Loucy (cell line): ENCODE data around the gene TUBA4B.

Experiments used
- H2AFZ ChIP-seq: fragments of 200-600 bp; sonication (generic); 2 replicates; pipeline ENCODE4 v1.6.0; 2016; ENCODE audit warnings: antibody characterized with exemption, mild to moderate bottlenecking, low read length, moderate library complexity
- H3F3A ChIP-seq: fragments of 200-600 bp; 2 replicates; pipeline ENCODE4 v1.6.0; 2016; ENCODE audit warnings: antibody characterized with exemption, low read depth, mild to moderate bottlenecking
- H3K27me3 ChIP-seq: fragments of 200-600 bp; sonication (generic); 2 replicates; pipeline ENCODE4 v1.6.1; 2014; ENCODE audit warnings: low read length, mild to moderate bottlenecking; ENCODE audit not compliant: insufficient read depth, poor library complexity, severe bottlenecking
- H3K36me3 ChIP-seq: fragments of 200-600 bp; sonication (generic); 2 replicates; pipeline ENCODE4 v1.6.1; 2016; ENCODE audit warnings: low read length; ENCODE audit not compliant: insufficient read depth
- H3K4me1 ChIP-seq: fragments of 200-600 bp; sonication (generic); 2 replicates; pipeline ENCODE4 v1.5.1; 2014; ENCODE audit warnings: low read length, mild to moderate bottlenecking; ENCODE audit not compliant: insufficient read depth, poor library complexity, severe bottlenecking
- H3K4me2 ChIP-seq: fragments of 200-600 bp; sonication (generic); 2 replicates; pipeline ENCODE4 v1.6.0; 2014; ENCODE audit warnings: antibody characterized with exemption, low read length, low read depth, mild to moderate bottlenecking; ENCODE audit not compliant: poor library complexity, severe bottlenecking
- H3K4me3 ChIP-seq: fragments of 200-600 bp; sonication (generic); 2 replicates; pipeline ENCODE4 v1.5.1; 2014; ENCODE audit warnings: low read length, mild to moderate bottlenecking, mixed read lengths; ENCODE audit not compliant: poor library complexity, severe bottlenecking
- H3K79me2 ChIP-seq: fragments of 200-600 bp; sonication (generic); 2 replicates; pipeline ENCODE4 v1.6.1; 2014; ENCODE audit warnings: low read length; ENCODE audit not compliant: insufficient read depth
- H3K9ac ChIP-seq: fragments of 200-600 bp; sonication (generic); 2 replicates; pipeline ENCODE4 v1.6.0; 2014; ENCODE audit warnings: mild to moderate bottlenecking, low read depth, low read length, moderate library complexity; ENCODE audit not compliant: poor library complexity, severe bottlenecking
- H3K9me2 ChIP-seq: fragments of 200-600 bp; sonication (generic); replicated peaks from 2 replicates; pipeline ENCODE4 v1.6.1; 2016; ENCODE audit warnings: low read depth, low read length, mixed read lengths
- H3K9me3 ChIP-seq: fragments of 200-600 bp; sonication (generic); 2 replicates; pipeline ENCODE4 v1.6.1; 2014; ENCODE audit warnings: mild to moderate bottlenecking, antibody characterized with exemption, low read length, low read depth; ENCODE audit not compliant: insufficient read depth
- H4K20me1 ChIP-seq: fragments of 200-600 bp; sonication (generic); 2 replicates; pipeline ENCODE4 v1.6.0; 2014; ENCODE audit warnings: antibody characterized with exemption, low read length, mild to moderate bottlenecking; ENCODE audit not compliant: insufficient read depth, poor library complexity, severe bottlenecking
- EZH2phosphoT487 ChIP-seq: fragments of 200-600 bp; IDR thresholded peaks from 2 replicates; pipeline ENCODE4 v1.6.1; 2018; ENCODE audit warnings: antibody characterized with exemption, mild to moderate bottlenecking, moderate library complexity, borderline replicate concordance
- TF ChIP-seq, protein P1 (sequence below): fragments of 200-600 bp; sonication (generic); conservative IDR thresholded peaks from 2 replicates; pipeline ENCODE4 v1.5.1; 2014; ENCODE audit warnings: mild to moderate bottlenecking, antibody characterized with exemption, low read length

TUBA4B gene

GRCh38 chr2:219216535-219216915 lies 36.5 kb upstream of the TUBA4B start:
- TF ChIP-seq, protein P1, sequence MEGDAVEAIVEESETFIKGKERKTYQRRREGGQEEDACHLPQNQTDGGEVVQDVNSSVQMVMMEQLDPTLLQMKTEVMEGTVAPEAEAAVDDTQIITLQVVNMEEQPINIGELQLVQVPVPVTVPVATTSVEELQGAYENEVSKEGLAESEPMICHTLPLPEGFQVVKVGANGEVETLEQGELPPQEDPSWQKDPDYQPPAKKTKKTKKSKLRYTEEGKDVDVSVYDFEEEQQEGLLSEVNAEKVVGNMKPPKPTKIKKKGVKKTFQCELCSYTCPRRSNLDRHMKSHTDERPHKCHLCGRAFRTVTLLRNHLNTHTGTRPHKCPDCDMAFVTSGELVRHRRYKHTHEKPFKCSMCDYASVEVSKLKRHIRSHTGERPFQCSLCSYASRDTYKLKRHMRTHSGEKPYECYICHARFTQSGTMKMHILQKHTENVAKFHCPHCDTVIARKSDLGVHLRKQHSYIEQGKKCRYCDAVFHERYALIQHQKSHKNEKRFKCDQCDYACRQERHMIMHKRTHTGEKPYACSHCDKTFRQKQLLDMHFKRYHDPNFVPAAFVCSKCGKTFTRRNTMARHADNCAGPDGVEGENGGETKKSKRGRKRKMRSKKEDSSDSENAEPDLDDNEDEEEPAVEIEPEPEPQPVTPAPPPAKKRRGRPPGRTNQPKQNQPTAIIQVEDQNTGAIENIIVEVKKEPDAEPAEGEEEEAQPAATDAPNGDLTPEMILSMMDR, result no peak
- TF ChIP-seq EZH2phosphoT487, result no peak
- Histone ChIP-seq H3K4me2 (no peak overlapping the region), H3K9me3 (no peaks in the 10 kb centered on the region), H2AFZ (no peak overlapping the region), H4K20me1 (no peaks in the 10 kb centered on the region), H3K4me3 (no peak overlapping the region), H3K27me3 (no peaks in the 10 kb centered on the region), H3K79me2 (no peaks in the 10 kb centered on the region), H3F3A (no peaks in the 10 kb centered on the region), H3K9ac (no peak overlapping the region), H3K36me3 (peaks cover 14% of the 10 kb centered on the region; the same call in 1 of the 2 replicates), H3K4me1 (peaks cover 10% of the 10 kb centered on the region), H3K9me2 (no peaks in the 10 kb centered on the region)

DNA sequence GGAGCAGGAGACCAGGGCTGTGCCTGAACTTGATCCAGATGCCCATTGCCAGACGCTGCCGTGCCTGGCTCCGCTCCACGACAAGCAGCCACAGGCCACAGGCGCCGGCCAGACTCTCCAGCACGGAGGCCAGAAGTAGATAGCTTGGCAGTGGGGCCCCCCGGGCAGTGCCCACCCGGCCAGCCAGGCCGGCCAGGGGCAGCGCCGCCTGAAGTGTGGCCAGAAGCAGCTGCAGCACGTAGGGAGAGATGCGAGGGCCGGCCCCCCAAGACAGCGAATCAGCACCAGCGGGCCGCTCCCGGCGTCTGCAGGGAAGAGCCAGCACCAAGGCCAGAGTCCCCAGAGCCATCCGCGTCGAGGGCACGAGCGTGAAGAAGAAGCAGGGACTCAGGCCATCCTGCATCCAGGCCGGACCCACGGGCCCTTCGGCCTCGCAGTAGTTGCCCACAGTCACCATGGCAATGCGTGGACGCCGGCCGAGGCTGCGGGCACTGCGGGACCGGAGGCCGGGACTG lies 34.8 kb upstream of the TUBA4B start:
- H3K4me1 ChIP-seq, result peaks cover 10% of the 10 kb centered on the region
- no peaks in the 10 kb centered on the region for H4K20me1 ChIP-seq
- H3K27me3 ChIP-seq, result no peaks in the 10 kb centered on the region
- peak overlapping the region; percentile 33 for H3K4me3 ChIP-seq
- H3K9ac ChIP-seq, result no peak overlapping the region
- peaks cover 28% of the 10 kb centered on the region; the same call in 1 of the 2 replicates for H3K36me3 ChIP-seq
- no peak overlapping the region for H2AFZ ChIP-seq
- peak overlapping the region; percentile 60 for H3K4me2 ChIP-seq
- no peaks in the 10 kb centered on the region for H3K9me3 ChIP-seq
- no peaks in the 10 kb centered on the region for H3F3A ChIP-seq
- TF ChIP-seq EZH2phosphoT487, result no peak
- TF ChIP-seq, protein P1, result no peak
- no peaks in the 10 kb centered on the region for H3K9me2 ChIP-seq
- H3K79me2 ChIP-seq, result no peaks in the 10 kb centered on the region

DNA sequence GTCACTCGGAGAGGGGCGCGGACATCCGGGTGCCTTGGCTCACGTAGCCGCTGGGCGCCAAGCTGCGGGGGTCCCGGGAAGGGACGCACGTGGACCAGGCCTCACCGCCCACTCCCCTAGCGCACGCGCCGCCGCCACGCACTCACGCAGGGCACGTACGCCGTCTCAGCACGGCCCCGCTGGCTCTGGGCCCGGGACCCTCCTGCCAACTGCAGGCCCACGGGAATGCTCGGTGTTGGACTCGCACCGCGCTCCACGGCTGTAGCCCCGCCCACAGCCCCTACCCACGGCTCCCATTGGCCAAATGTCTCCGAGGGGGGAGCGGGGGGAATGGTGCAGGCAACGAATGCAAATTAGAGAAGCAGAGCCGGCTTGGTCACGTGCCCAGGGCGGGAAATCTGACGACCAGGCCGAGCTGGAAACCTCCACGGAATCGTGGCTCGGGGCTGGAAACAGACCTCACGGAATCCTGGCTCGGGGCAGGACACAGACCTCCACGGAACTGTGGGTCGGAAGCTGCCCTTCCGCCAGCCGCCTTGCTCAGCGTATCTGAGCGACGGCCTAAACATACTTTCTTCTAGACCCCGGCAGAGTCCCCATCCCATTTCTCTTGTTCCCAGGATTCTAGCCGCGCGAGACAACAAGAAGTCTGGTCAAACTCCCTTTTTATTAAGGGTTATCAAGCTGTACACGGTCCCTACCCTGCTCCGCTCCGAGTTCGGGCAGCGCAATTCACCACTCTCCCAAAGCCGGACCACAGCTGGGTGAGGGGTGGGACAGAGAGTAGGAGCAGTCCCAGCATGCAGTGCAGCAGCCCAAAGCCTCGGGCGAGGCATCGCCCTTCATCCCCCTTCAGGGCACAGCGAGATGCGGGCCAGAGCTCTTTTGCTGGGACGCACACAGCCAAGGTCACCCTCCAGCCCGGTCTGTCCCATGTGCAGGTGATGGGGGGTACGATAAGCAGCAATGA lies 34.0 kb upstream of the TUBA4B start, which contains the start of gene ABCB6:
Gene ABCB6 (minus strand): TSS at position 227 of the 970 bp plus-strand sequence. CDS start 285 bp downstream, outside the sequence.
- Histone ChIP-seq H3K4me3 (peak within 1 kb of the TSS; percentile 33), H3K9me3 (no peaks in the 10 kb centered on the region), H3K79me2 (no peaks in the 10 kb centered on the region), H3F3A (no peaks in the 10 kb centered on the region), H3K9ac (no peak within 1 kb of the TSS), H3K27me3 (no peaks in the 10 kb centered on the region), H4K20me1 (no peaks in the 10 kb centered on the region), H3K9me2 (no peaks in the 10 kb centered on the region), H3K36me3 (peaks cover 35% of the 10 kb centered on the region; the same call in 1 of the 2 replicates), H3K4me1 (peaks cover 10% of the 10 kb centered on the region), H3K4me2 (peak within 1 kb of the TSS; percentile 60), H2AFZ (no peak within 1 kb of the TSS)
- TF ChIP-seq, protein P1, result no peak
- no peak for TF ChIP-seq EZH2phosphoT487
